HG03439 (cell line): Measurements from ENCODE around the gene TKTL1.
A peak's percentile ranks its signal among the peaks of the same experiment; 100 is the strongest.
"Not testable (repeated sequence)": the region's sequence is repeated elsewhere in the genome, so short reads cannot be mapped to it uniquely, and the experiment has no call there.

Source experiments
- ATAC-seq: cut with Tn5 transposase; IDR thresholded peaks from one replicate; pipeline ENCODE4 v1.9.1; 2021; ENCODE audit warnings: mild to moderate bottlenecking, moderate library complexity; ENCODE audit not compliant: unreplicated experiment

TKTL1 gene, protein sequence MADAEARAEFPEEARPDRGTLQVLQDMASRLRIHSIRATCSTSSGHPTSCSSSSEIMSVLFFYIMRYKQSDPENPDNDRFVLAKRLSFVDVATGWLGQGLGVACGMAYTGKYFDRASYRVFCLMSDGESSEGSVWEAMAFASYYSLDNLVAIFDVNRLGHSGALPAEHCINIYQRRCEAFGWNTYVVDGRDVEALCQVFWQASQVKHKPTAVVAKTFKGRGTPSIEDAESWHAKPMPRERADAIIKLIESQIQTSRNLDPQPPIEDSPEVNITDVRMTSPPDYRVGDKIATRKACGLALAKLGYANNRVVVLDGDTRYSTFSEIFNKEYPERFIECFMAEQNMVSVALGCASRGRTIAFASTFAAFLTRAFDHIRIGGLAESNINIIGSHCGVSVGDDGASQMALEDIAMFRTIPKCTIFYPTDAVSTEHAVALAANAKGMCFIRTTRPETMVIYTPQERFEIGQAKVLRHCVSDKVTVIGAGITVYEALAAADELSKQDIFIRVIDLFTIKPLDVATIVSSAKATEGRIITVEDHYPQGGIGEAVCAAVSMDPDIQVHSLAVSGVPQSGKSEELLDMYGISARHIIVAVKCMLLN

DNA sequence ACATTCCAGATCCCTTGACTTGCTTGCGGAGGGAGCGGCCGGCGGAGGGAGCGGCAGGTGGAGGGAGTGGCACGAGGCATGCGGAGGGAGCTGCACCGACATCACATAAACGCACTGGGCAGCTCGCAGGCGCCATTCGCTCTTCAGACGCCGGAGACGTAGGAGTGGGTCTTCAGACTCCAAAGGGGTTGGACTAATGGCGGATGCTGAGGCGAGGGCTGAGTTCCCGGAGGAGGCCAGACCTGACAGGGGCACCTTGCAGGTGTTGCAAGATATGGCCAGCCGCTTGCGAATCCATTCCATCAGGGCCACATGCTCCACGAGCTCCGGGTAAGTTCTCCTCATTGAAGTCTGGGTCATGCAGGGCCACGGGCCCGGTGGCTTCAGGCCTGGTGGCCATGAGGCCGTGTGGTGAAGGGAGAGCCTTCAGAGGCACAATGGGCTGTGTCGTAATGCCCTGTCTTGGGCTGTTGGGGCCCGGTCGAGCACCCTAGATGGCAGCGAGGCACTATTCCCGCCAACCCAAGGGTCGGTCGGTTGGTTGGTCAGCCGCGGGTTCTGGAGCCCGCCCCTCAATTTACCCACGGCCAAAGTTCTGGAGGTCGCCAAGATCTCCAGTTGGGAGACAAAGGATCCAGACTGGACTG lies at the start of gene TKTL1:
Gene TKTL1 (plus strand): TSS at position 132 of the 647 bp plus-strand sequence. CDS start 65 bp downstream, at position 197.
- ATAC-seq: no peak

- peak; percentile 67 for ATAC-seq
These were observed 48.1 kb upstream of the TKTL1 start for GRCh38 chrX:154247377-154248045.

- not testable (repeated sequence) for ATAC-seq
These were observed 47.5 kb upstream of the TKTL1 start for GRCh38 chrX:154248076-154248475.

GRCh38 chrX:154257282-154257681 lies 38.3 kb upstream of the TKTL1 start, which contains the start of gene OPN1MW3:
Gene OPN1MW3, plus strand, starts transcription at chrX:154257582. Its CDS starts 38 bp downstream, at chrX:154257620.
- ATAC-seq: not testable (repeated sequence)

GRCh38 chrX:154258711-154259110 lies 36.9 kb upstream of the TKTL1 start:
- ATAC-seq: not testable (repeated sequence)

GRCh38 chrX:154263072-154263471 lies 32.5 kb upstream of the TKTL1 start:
- ATAC-seq: not testable (repeated sequence)

DNA sequence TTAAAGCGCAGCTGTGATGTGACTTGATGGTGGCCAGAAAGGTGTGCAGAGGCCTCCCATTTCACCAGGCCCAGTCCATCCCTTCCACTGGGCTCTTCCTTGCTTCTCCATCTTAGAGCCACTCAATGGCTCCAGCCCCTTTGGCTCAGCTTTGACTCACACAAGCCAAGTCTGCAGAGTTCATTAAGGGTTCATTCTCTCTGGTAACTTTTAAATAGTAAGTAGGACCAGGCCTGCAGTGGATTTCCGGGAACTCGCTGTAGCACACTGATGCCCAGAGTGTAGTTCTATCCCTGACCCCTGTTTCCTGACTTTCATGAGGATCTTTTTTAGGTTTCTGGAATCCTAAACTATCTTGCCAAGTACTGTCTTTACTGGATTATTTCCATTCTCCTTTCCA lies 26.4 kb upstream of the TKTL1 start:
- not testable (repeated sequence) for ATAC-seq

- ATAC-seq: not testable (repeated sequence)
These were observed 10.9 kb upstream of the TKTL1 start for GRCh38 chrX:154284489-154285338.

DNA sequence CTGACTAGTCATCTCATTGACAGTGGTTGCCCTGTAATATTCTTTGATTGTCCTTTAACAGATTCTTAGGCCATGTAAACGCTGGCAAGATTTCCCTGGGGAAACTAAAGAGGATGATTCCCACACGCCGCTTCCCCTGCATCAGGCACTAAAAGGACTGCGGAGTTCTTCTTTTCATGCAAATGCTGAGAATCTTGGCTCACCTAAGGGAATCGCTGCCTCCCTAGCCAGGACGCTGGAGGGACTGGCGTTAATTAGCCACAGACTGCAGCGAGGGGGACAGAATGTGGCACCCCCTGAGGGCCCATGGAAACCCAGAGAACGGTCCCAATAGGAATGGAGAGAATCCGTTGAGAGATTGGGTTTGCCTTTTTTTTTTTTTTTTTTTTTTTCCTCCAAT lies 9.2 kb upstream of the TKTL1 start:
- not testable (repeated sequence) for ATAC-seq

GRCh38 chrX:154294791-154295574 lies 612 bp upstream of the TKTL1 start, which contains the start of gene TEX28:
Gene TEX28, minus strand, starts transcription at chrX:154295124. Its CDS starts 3,007 bp downstream, at chrX:154292117.
- ATAC-seq: no peak

GRCh38 chrX:154296731-154297130 lies 1.1 kb downstream of the TKTL1 start:
- no peak for ATAC-seq

DNA sequence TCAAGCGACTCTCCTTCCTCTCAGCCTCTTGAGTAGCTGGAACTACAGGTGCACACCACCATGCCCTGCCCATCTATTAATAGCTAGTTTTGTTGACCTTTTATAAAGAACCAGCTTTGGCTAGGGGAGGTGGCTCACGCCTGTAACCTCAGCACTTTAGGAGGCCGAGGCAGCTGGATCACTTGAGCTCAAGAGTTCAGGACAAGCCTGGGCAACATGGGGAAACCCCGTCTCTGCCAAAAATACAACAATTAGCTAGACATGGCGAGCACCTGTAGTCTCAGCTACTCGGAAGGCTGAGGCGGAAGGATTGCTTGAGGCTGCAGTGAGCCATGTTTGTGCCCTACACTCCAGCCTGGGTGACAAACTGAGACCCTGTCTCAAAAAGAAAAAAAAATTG lies 2.7 kb downstream of the TKTL1 start:
- peak; percentile 59 for ATAC-seq

GRCh38 chrX:154300816-154301215 lies 5.2 kb downstream of the TKTL1 start:
- no peak for ATAC-seq

GRCh38 chrX:154302998-154303397 lies 7.4 kb downstream of the TKTL1 start:
- not testable (repeated sequence) for ATAC-seq

- ATAC-seq: no peak
These were observed 7.9 kb downstream of the TKTL1 start for GRCh38 chrX:154303476-154303875.

DNA sequence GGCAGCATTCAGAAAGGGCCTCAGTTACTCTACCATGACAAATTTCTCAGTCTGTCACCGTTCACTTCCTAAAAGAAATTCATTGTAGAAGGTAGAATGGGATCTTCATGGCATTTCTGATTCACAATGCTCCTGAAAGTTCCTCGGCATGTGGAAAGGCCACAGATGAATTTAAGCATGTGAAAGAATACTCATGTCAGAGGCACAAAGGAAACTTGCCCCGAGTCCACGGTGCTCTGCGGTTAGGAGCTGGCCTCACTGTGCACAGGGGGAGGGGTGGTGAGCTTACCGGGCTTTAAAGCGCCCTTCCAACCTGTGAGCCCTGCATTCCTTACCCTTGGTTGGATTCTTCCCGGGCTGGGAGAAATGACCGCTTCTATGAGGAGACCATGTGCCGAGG lies 9.3 kb downstream of the TKTL1 start:
- no peak for ATAC-seq

GRCh38 chrX:154305541-154306205 lies 10.1 kb downstream of the TKTL1 start:
- no peak for ATAC-seq

DNA sequence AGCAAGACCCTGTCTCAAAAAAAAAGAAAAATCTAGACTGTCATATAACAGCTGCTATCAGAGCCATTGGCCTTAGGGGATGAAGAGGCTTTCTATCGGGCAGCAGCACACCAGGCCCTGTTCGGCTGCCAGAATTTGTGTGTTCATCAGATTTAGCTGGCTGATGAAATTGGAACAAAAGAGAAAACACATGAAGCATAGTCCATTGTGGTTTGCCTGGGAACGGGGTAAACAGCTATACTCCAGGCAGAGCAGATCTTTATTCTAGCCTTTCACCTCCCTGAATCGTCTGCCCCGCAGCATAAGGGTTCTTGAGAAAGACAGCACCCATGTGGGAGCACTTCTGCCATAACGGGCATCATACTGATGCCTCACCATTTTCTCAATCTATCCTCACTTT lies 11.6 kb downstream of the TKTL1 start:
- ATAC-seq: no peak
